HTR-8/SVneo (cell line): Measurements from ENCODE around the gene KRT34.
A peak's percentile ranks its signal among the peaks of the same experiment; 100 is the strongest.
"Not testable (repeated sequence)": the region's sequence is repeated elsewhere in the genome, so short reads cannot be mapped to it uniquely, and the experiment has no call there.

Source experiments
- DNase-seq: peaks from one replicate; pipeline ENCODE4 v3.0.0; 2011; ENCODE audit warnings: low spot score, mixed read lengths; ENCODE audit not compliant: insufficient read length
- FAIRE-seq: peaks from 2 replicates; lab custom pipeline; 2011; peaks lifted over from hg19 to GRCh38; lab: Jason Lieb, UNC

The KRT34 gene

GRCh38 chr17:41406205-41406604, 24.1 kb upstream of the KRT34 start:
- FAIRE-seq (peak; percentile 4), DNase-seq (no peak)

DNA sequence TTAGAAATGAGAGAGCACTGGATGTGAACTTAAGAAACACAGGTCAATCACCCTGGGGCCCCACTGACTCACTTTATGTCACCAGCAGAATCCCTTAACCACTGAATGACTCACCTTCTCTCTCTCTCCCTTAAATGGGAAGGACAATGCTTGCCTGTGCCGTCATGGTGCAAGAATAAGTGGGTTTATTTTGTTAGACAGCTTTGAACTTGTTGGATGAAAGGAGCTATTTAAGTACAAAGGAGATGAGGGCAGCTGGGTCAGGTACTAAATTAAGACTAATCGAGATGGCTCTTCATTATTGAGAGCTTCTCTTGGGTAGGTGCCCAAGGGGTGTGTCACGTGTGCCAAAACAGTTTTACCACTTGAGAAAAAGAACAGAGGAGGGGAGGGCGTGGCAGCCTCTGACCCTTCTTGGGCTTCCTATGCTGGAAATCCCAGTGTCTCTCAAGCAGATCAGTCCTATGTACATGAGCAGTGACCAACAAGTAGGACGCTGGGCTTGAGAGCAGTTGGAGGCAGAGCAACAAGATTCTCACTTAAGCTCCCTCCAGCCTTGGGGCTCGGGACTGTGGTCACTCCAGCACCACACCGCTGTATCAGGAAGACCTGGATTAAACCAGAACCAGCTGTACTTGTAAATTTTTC, 22.0 kb upstream of the KRT34 start:
- FAIRE-seq (peak; percentile 51), DNase-seq (peak; percentile 88)

- no peak for DNase-seq
- peak; percentile 96 for FAIRE-seq
These were observed 21.4 kb upstream of the KRT34 start for GRCh38 chr17:41403404-41404023.

DNA sequence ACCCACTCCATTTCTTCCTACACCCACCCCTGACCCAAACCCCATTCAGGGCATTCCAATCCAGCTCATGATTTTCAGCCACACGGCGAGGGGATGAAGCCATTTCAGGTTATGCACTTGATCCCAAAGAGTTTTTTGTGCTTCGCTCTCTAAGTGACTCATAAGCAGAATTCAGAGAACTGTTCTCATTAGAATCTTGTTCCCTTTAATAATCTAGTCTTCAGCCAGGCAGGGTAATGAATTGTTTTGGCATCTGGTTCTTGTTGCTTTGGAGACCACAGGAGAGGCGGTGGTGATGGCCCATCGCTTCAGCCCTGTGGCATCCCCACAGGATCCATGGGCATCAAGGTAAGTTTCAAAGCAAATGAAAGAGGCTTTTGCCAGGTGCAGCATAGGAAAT, 20.1 kb upstream of the KRT34 start:
- DNase-seq, result no peak

DNA sequence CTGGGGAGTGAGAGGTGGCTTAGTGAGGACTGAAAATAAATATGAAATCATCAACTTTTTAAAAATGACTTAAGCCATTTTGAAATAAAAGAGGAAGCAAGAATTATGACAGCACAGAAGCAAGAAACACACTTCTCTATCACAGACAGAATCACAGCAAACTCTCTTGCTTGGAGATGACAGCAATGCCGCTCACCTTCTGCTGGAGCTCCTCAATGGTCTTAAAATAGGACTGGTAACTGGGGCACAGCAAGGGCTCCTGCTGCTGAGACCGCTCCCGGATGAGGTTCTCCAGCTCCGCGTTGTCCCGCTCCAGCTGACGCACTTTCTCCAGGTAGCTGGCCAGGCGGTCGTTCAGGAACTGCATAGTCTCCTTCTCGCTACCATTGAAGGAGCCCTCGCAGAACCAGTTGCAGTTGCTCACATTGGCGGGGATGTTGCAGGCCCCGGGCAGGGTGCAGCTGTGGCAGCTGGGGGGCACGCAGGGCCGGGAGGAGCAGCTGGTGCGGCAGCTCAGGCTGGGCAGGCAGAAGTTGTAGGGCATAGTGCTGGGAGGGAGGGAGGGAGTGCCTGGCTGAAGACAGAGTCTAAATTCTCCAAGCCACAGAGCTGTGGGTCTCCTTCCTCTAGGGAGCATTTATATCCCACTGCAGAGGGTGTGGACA, 15.0 kb upstream of the KRT34 start, which contains the start of gene KRT31:
KRT31 (minus strand) TSS at position 613 of the 665 bp plus-strand sequence; CDS start at position 544, 69 bp downstream.
- FAIRE-seq, result no peak
- no peak for DNase-seq

More for the DNA sequence above, 20.1 kb upstream of the KRT34 start:
- FAIRE-seq, result peak; percentile 63

GRCh38 chr17:41396340-41396739, 14.2 kb upstream of the KRT34 start:
- DNase-seq, result no peak
- FAIRE-seq, result no peak

- FAIRE-seq (no peak), DNase-seq (no peak)
These were observed 13.5 kb upstream of the KRT34 start for GRCh38 chr17:41395611-41396010.

DNA sequence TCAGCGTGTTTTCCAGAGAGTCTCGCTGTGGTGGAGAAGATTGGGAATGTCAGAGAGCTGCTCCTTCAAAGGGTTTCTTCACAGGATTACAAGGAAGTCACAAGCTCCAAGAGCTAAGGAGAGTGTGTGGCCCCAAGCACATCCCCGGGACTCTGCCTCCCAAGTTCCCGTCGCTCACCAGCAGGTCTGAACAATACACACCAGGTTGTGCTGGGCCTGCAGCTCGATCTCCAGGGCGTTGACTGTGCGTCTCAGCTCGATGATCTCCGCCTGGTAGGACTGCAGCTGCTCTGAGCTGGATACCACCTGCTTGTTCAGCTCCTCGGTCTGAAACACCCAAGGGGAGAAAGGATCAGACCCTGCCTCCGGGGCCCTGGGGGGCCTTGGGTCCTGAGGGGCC, 12.9 kb upstream of the KRT34 start:
- not testable (repeated sequence) for FAIRE-seq, DNase-seq

DNA sequence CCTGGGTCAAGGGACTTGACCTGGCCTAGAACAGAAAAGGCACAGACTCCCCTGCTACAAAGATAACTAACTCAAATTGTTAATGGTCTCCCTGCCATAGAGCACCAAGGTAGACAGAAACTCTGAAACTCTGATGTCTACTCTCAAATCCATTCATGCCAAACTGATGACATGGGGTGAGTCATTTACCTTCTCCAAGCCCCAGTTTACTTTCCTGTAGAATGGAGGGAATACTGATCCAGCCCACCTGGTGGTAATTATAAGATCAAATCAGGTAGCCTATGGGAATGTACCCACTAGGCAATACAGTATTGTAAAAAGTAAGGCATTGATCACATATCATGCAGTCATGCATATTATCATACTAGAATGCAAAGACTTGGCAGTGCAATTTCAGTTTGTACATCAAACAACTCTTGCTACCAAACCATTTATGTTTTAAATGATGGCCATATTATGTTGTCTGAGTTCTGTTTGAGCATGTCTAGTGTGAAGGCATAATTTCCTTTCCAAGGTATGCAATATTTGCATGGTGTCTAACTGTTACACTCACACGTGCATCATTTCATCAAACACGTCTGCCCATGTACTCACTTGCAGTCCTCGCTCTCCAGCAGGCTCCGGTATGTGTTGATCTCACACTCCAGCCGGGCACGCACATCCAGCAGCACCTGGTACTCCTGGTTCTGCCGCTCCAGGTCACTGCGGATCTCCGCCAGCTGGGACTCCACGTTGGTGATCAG, 12.3 kb upstream of the KRT34 start:
- DNase-seq, result no peak
- FAIRE-seq, result peak; percentile 72

- FAIRE-seq (no peak), DNase-seq (no peak)
These were observed 11.7 kb upstream of the KRT34 start for GRCh38 chr17:41393826-41394225.

GRCh38 chr17:41393294-41393693, 11.2 kb upstream of the KRT34 start:
- DNase-seq (no peak), FAIRE-seq (no peak)

DNA sequence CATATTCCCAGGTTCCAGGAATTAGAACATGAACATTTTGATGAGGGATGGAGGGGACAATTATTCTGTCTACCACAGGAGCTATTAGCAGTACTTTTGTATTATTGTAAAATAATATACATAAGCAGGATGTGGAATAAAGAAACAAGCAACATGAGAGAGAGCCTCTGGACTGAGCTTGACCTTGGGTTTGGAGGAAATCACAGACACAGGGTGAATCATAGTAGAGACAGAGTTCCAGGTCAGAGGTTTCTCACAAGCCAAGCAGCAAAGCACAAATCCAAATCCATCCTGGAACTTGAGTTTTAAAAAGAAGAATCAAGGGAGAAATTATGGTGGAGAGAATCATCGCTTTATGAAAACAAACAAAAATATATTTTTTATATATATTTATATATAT, 10.2 kb upstream of the KRT34 start:
- DNase-seq (no peak), FAIRE-seq (no peak)

- no peak for FAIRE-seq
- DNase-seq, result no peak
These were observed 9.4 kb upstream of the KRT34 start for GRCh38 chr17:41391535-41391934.

DNA sequence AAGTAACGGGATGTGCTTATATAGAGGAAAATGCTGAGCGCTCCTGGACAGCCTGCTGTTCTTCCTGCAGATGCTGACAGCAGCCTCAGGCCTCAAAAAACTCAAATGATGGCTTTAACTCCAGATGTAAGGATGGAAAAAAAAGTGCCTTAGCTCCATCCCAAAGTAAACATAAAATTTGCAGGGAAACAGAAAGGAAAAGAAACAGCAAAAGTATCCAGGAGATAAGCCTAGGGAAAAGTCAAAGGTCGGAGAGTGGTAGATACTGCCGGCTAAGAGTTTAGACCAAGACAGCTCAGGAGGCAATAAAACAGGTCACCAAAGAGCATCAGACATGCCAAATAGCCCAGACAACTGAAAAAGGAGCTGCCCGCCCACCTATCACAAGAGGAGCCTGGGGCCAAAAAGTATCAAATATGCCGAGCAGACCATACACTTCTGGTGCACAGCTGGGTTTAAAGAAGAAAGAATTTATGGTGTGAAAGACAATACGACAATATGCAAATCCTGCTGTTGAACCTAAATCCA, 8.4 kb upstream of the KRT34 start:
- FAIRE-seq, result no peak

DNA sequence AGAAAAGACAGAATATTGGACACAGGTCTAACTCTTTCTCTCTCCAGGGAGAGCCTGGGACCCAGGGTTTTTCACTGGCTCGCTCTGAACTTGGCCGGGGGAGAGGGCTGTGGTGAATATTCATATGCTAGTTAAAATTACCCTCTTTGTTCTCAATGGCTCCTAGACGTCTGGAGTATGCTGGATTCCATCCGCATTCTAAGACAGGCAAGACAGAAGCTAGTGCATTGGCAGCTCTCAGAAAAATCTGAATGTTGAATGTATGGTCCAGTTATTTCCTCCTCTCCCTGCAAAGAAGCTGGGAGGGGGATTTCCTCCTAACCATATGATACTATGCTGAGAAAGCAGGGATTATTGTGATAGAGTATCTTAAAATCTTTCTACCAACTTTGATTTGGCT, 5.6 kb upstream of the KRT34 start:
- no peak for FAIRE-seq
- DNase-seq, result no peak

More for the DNA sequence above, 8.4 kb upstream of the KRT34 start:
- DNase-seq, result no peak

- FAIRE-seq (no peak), DNase-seq (no peak)
These were observed 4.1 kb upstream of the KRT34 start for GRCh38 chr17:41386227-41386626.

GRCh38 chr17:41383690-41384089, 1.6 kb upstream of the KRT34 start:
- no peak for DNase-seq
- FAIRE-seq, result no peak

- FAIRE-seq (no peak), DNase-seq (no peak)
These were observed 288 bp upstream of the KRT34 start for GRCh38 chr17:41382394-41382793.

DNA sequence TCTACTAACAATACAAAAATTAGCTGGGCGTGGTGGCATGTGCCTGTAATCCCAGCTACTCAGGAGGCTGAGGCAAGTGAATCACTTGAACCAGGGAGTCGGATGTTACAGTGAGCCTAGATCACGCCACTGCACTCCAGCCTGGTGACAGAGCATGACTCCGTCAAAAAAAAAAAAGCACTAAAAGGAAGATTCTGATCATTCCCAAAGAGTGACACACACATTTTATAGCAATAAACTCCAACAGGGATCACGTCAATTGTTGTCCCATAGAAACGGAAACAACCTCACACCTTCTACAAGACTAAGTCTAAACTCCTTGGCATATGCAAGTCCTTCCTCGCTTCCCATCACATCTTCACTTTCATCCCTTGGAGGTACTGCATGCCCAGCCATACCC, 2.0 kb downstream of the KRT34 start:
- FAIRE-seq, result peak; percentile 98
- DNase-seq, result peak; percentile 84

- peak; percentile 26 for FAIRE-seq
- DNase-seq, result no peak
These were observed 4.6 kb downstream of the KRT34 start for GRCh38 chr17:41377546-41377945.
